Activated naive CD4-positive, alpha-beta T cell treated with anti-CD3 and anti-CD28 coated beads, Interleukin-2, amount 50 U/mL, for 72 hours (primary cell): ENCODE results near the gene WDR27. TPM values are rescaled to one million over a fixed set of nuclear protein-coding genes. Genes with fewer than 3 reads are reported as not detected.

Source experiments
- ATAC-seq, 2 donors: fragments of 150-1000 bp; cut with Tn5 transposase; 2 replicates each; pipeline ENCODE4 v1.10.0; 2021; ENCODE audit warnings: mild to moderate bottlenecking in 2 of 2, moderate library complexity in 2 of 2
- DNase-seq, 2 donors: peaks; one replicate each; pipeline ENCODE4 v3.0.0; 2021 to 2022; ENCODE audit warnings: low spot score in 2 of 2
- H3K27ac Mint-ChIP-seq, 2 donors: one replicate each; pipeline ENCODE4 v1.8.0; 2022; ENCODE audit warnings: mild to moderate bottlenecking in 2 of 2, mixed read lengths in 2 of 2
- H3K36me3 Mint-ChIP-seq, 2 donors: one replicate each; pipeline ENCODE4 v1.8.0; 2022; ENCODE audit warnings: mixed read lengths in 2 of 2
- H3K9me3 Mint-ChIP-seq, 2 donors: one replicate each; pipeline ENCODE4 v1.8.0; 2022; ENCODE audit warnings: mixed read lengths in 2 of 2
- total RNA-seq, 2 donors: library from RNA; stranded (reverse); gene quantifications; one replicate each; pipeline ENCODE4 v1.2.3, GENCODE V29; 2022

WDR27 gene
- total RNA-seq, 2 donors from 2014 or later, result 28.9 to 48.1 TPM

- Mint-ChIP-seq H3K36me3 (peaks cover 11 to 15% of the 10 kb centered on the region in 2 donors), H3K27ac (no peak overlapping the region), H3K9me3 (peaks cover 5 to 7% of the 10 kb centered on the region in 2 donors)
- ATAC-seq, result no peak
- no peak for DNase-seq
Observed at GRCh38 chr6:169425628-169426370, 276.0 kb downstream of the WDR27 start.

- Mint-ChIP-seq H3K36me3 (peaks cover 4 to 8% of the 10 kb centered on the region in 2 donors), H3K9me3 (peaks cover under 1% of the 10 kb centered on the region in 2 donors), H3K27ac (no peak overlapping the region)
- no peak for DNase-seq
- no peak for ATAC-seq
Observed at GRCh38 chr6:169424821-169425240, 277.0 kb downstream of the WDR27 start.

- ATAC-seq (no peak), DNase-seq (no peak)
- no peak overlapping the region for H3K27ac Mint-ChIP-seq
- H3K9me3 Mint-ChIP-seq, result no peaks in the 10 kb centered on the region
- peaks cover 0 to 6% of the 10 kb centered on the region in 2 donors for H3K36me3 Mint-ChIP-seq
Observed at GRCh38 chr6:169424149-169424804, 277.6 kb downstream of the WDR27 start.

GRCh38 chr6:169421586-169422264 lies 280.1 kb downstream of the WDR27 start:
- Mint-ChIP-seq H3K36me3 (peaks cover 0 to 6% of the 10 kb centered on the region in 2 donors), H3K9me3 (no peaks in the 10 kb centered on the region)
- DNase-seq, result no peak

GRCh38 chr6:169420912-169421543 lies 280.8 kb downstream of the WDR27 start:
- Mint-ChIP-seq H3K27ac (no peak overlapping the region), H3K9me3 (no peaks in the 10 kb centered on the region), H3K36me3 (peaks cover 0 to 1% of the 10 kb centered on the region in 2 donors)
- ATAC-seq (no peak), DNase-seq (no peak)

More at GRCh38 chr6:169421586-169422264, 280.1 kb downstream of the WDR27 start:
- no peak for ATAC-seq
- no peak overlapping the region for H3K27ac Mint-ChIP-seq

- DNase-seq (no peak), ATAC-seq (no peak)
- peaks cover 0 to 13% of the 10 kb centered on the region in 2 donors for H3K36me3 Mint-ChIP-seq
- no peak overlapping the region for H3K27ac Mint-ChIP-seq
- H3K9me3 Mint-ChIP-seq, result peaks cover 15 to 20% of the 10 kb centered on the region in 2 donors
Observed at GRCh38 chr6:169417101-169417500, 284.7 kb downstream of the WDR27 start.

GRCh38 chr6:169416249-169416648 lies 285.6 kb downstream of the WDR27 start:
- DNase-seq (no peak), ATAC-seq (no peak)
- peaks cover 0 to 13% of the 10 kb centered on the region in 2 donors for H3K36me3 Mint-ChIP-seq
- H3K27ac Mint-ChIP-seq, result no peak overlapping the region
- peaks cover 15 to 20% of the 10 kb centered on the region in 2 donors for H3K9me3 Mint-ChIP-seq

GRCh38 chr6:169415179-169415578 lies 286.6 kb downstream of the WDR27 start:
- H3K27ac Mint-ChIP-seq, result no peak overlapping the region
- H3K9me3 Mint-ChIP-seq, result peaks cover 15 to 20% of the 10 kb centered on the region in 2 donors
- no peak for DNase-seq
- H3K36me3 Mint-ChIP-seq, result peaks cover 0 to 13% of the 10 kb centered on the region in 2 donors
- ATAC-seq, result no peak

GRCh38 chr6:169411722-169412121 lies 290.1 kb downstream of the WDR27 start:
- no peak for ATAC-seq
- Mint-ChIP-seq H3K9me3 (peaks cover 15 to 20% of the 10 kb centered on the region in 2 donors), H3K36me3 (peaks cover 0 to 13% of the 10 kb centered on the region in 2 donors), H3K27ac (no peak overlapping the region)
- no peak for DNase-seq

GRCh38 chr6:169411296-169411695 lies 290.5 kb downstream of the WDR27 start:
- H3K27ac Mint-ChIP-seq, result no peak overlapping the region
- ATAC-seq (no peak), DNase-seq (no peak)
- H3K36me3 Mint-ChIP-seq, result peaks cover 0 to 13% of the 10 kb centered on the region in 2 donors
- H3K9me3 Mint-ChIP-seq, result peaks cover 15 to 20% of the 10 kb centered on the region in 2 donors

- Mint-ChIP-seq H3K9me3 (peaks cover 8 to 14% of the 10 kb centered on the region in 2 donors), H3K27ac (no peak overlapping the region), H3K36me3 (peaks cover 0 to 8% of the 10 kb centered on the region in 2 donors)
- DNase-seq, result no peak
- ATAC-seq, result no peak
Observed at GRCh38 chr6:169409742-169410312, 292.0 kb downstream of the WDR27 start.

- Mint-ChIP-seq H3K27ac (no peak overlapping the region), H3K9me3 (no peaks in the 10 kb centered on the region), H3K36me3 (no peaks in the 10 kb centered on the region)
- ATAC-seq (no peak), DNase-seq (no peak)
Observed at GRCh38 chr6:169407325-169407724, 294.5 kb downstream of the WDR27 start.

Other genes with a start within 250 kb of the WDR27 start
- gene C6orf120, start 97 bp upstream of the WDR27 start, total RNA-seq, result 10 to 100 TPM in 1 of 2 donors, 1 to 10 TPM in 1; 8.9 to 13.9 TPM
- gene PHF10, start 22.5 kb upstream of the WDR27 start, total RNA-seq, result 10 to 100 TPM; 79.9 to 90.3 TPM
- 1 to 10 TPM; 2.3 to 2.6 TPM for gene DYNLT2, start 49.5 kb upstream of the WDR27 start, total RNA-seq
- 10 to 100 TPM; 15.2 to 35.5 TPM for gene ERMARD, start 49.6 kb upstream of the WDR27 start, total RNA-seq